Activated naive CD8-positive, alpha-beta T cell treated with anti-CD3 and anti-CD28 coated beads, Interleukin-2, amount 50 U/mL, for 24 hours (primary cell): Measurements from ENCODE around the gene CACNG6.
"Not testable (repeated sequence)": the region's sequence is repeated elsewhere in the genome, so short reads cannot be mapped to it uniquely, and the experiment has no call there.

Source experiments
- ATAC-seq: fragments of 150-1000 bp; cut with Tn5 transposase; one replicate; pipeline ENCODE4 v1.10.0; 2021
- DNase-seq: peaks from one replicate; pipeline ENCODE4 v3.0.0; 2021
- H3K27ac Mint-ChIP-seq: one replicate; pipeline ENCODE4 v1.8.0; 2021; ENCODE audit warnings: mild to moderate bottlenecking, mixed read lengths
- H3K27me3 Mint-ChIP-seq: one replicate; pipeline ENCODE4 v1.8.0; 2021; ENCODE audit warnings: mixed read lengths
- H3K36me3 Mint-ChIP-seq: one replicate; pipeline ENCODE4 v1.8.0; 2021; ENCODE audit warnings: low read depth, mixed read lengths
- H3K4me1 Mint-ChIP-seq: one replicate; pipeline ENCODE4 v1.8.0; 2021; ENCODE audit warnings: mixed read lengths
- H3K4me3 Mint-ChIP-seq: one replicate; pipeline ENCODE4 v1.8.0; 2021; ENCODE audit warnings: mild to moderate bottlenecking, moderate library complexity, mixed read lengths
- H3K9me3 Mint-ChIP-seq: one replicate; pipeline ENCODE4 v1.8.0; 2021; ENCODE audit warnings: mixed read lengths

The CACNG6 gene

GRCh38 chr19:54030895-54031586 lies 39.6 kb downstream of the CACNG6 start:
- Mint-ChIP-seq H3K4me3 (no peak overlapping the region), H3K9me3 (no peaks in the 10 kb centered on the region), H3K4me1 (peaks cover 2% of the 10 kb centered on the region), H3K27ac (no peak overlapping the region), H3K27me3 (peaks cover 26% of the 10 kb centered on the region), H3K36me3 (no peaks in the 10 kb centered on the region)
- ATAC-seq, result no peak
- DNase-seq, result no peak

- H3K4me3 Mint-ChIP-seq, result no peak overlapping the region
Measured at GRCh38 chr19:54035215-54036178, 44.1 kb downstream of the CACNG6 start.

GRCh38 chr19:54036542-54036941 lies 45.1 kb downstream of the CACNG6 start:
- H3K9me3 Mint-ChIP-seq, DNase-seq, H3K4me1 Mint-ChIP-seq, H3K4me3 Mint-ChIP-seq, ATAC-seq, H3K27ac Mint-ChIP-seq, H3K36me3 Mint-ChIP-seq: not testable (repeated sequence)
- peaks cover 11% of the 10 kb centered on the region for H3K27me3 Mint-ChIP-seq

More at GRCh38 chr19:54035215-54036178, 44.1 kb downstream of the CACNG6 start:
- Mint-ChIP-seq H3K36me3 (no peaks in the 10 kb centered on the region), H3K27me3 (peaks cover 20% of the 10 kb centered on the region), H3K27ac (no peak overlapping the region), H3K9me3 (no peaks in the 10 kb centered on the region), H3K4me1 (no peaks in the 10 kb centered on the region)
- ATAC-seq (no peak), DNase-seq (no peak)

GRCh38 chr19:54040003-54040402 lies 48.6 kb downstream of the CACNG6 start:
- DNase-seq (no peak), ATAC-seq (no peak)
- no peak overlapping the region for H3K4me3 Mint-ChIP-seq
- H3K4me1 Mint-ChIP-seq, result no peaks in the 10 kb centered on the region
- no peak overlapping the region for H3K27ac Mint-ChIP-seq
- no peaks in the 10 kb centered on the region for H3K9me3 Mint-ChIP-seq
- H3K27me3 Mint-ChIP-seq, result peaks cover 8% of the 10 kb centered on the region
- no peaks in the 10 kb centered on the region for H3K36me3 Mint-ChIP-seq

GRCh38 chr19:54041969-54042606 lies 50.7 kb downstream of the CACNG6 start:
- Mint-ChIP-seq H3K27me3 (peaks cover 10% of the 10 kb centered on the region), H3K27ac (no peak overlapping the region)

GRCh38 chr19:54042989-54043388 lies 51.6 kb downstream of the CACNG6 start:
- Mint-ChIP-seq H3K27me3 (peaks cover 7% of the 10 kb centered on the region), H3K4me3 (no peak overlapping the region), H3K4me1 (no peaks in the 10 kb centered on the region), H3K27ac (no peak overlapping the region), H3K9me3 (no peaks in the 10 kb centered on the region), H3K36me3 (no peaks in the 10 kb centered on the region)
- ATAC-seq (no peak), DNase-seq (no peak)

More at GRCh38 chr19:54041969-54042606, 50.7 kb downstream of the CACNG6 start:
- no peak for ATAC-seq
- Mint-ChIP-seq H3K4me1 (no peaks in the 10 kb centered on the region), H3K9me3 (no peaks in the 10 kb centered on the region), H3K4me3 (no peak overlapping the region), H3K36me3 (no peaks in the 10 kb centered on the region)
- DNase-seq, result no peak

GRCh38 chr19:54045771-54046170 lies 54.3 kb downstream of the CACNG6 start:
- Mint-ChIP-seq H3K36me3 (no peaks in the 10 kb centered on the region), H3K4me1 (no peaks in the 10 kb centered on the region), H3K27ac (no peak overlapping the region), H3K4me3 (no peak overlapping the region), H3K9me3 (no peaks in the 10 kb centered on the region), H3K27me3 (peaks cover 11% of the 10 kb centered on the region)
- ATAC-seq (no peak), DNase-seq (no peak)

GRCh38 chr19:54047616-54048015 lies 56.2 kb downstream of the CACNG6 start:
- H3K36me3 Mint-ChIP-seq, result no peaks in the 10 kb centered on the region
- no peaks in the 10 kb centered on the region for H3K9me3 Mint-ChIP-seq
- DNase-seq, result no peak
- no peak for ATAC-seq
- peaks cover 15% of the 10 kb centered on the region for H3K27me3 Mint-ChIP-seq
- no peak overlapping the region for H3K4me3 Mint-ChIP-seq
- no peaks in the 10 kb centered on the region for H3K4me1 Mint-ChIP-seq
- H3K27ac Mint-ChIP-seq, result no peak overlapping the region
